KBM-7 (cell line): Measurements from ENCODE around the gene AXDND1.

Source experiments
- DNase-seq: peaks from one replicate; pipeline ENCODE4 v3.0.0-alpha.2; 2015
- in situ Hi-C: fragments of 300-500 bp; cut with MboI; formaldehyde crosslinking; loops from 2 replicates; pipeline ENCODE4 v1.14.3; 2020; ENCODE audit warnings: low sequenced_read_pairs, low pct_unique_long_range_greater_than_20kb, mixed read lengths

AXDND1 gene

GRCh38 chr1:179365342-179366092 is at the start of gene AXDND1:
Gene AXDND1 (plus strand): TSS chr1:179365971. CDS start chr1:179366510, 539 bp downstream.
- in situ Hi-C loops, result loop anchor here (25.0 kb wide), 1 partner anchor 278 kb away; the partner anchor contains the start of gene TOR3A

GRCh38 chr1:179318491-179318890 is 47.3 kb upstream of the AXDND1 start:
- DNase-seq, result peak; percentile 29

More at GRCh38 chr1:179365342-179366092, at the start of gene AXDND1:
- DNase-seq, result peak; percentile 94

GRCh38 chr1:179321533-179322216 is 44.1 kb upstream of the AXDND1 start:
- DNase-seq, result no peak
- in situ Hi-C loops, result no loop called here

More at GRCh38 chr1:179318491-179318890, 47.3 kb upstream of the AXDND1 start:
- in situ Hi-C loops, result no loop called here

GRCh38 chr1:179322557-179322956 is 43.2 kb upstream of the AXDND1 start:
- in situ Hi-C loops, result no loop called here

GRCh38 chr1:179323436-179323835 is 42.3 kb upstream of the AXDND1 start:
- in situ Hi-C loops, result no loop called here
- DNase-seq, result no peak

More at GRCh38 chr1:179322557-179322956, 43.2 kb upstream of the AXDND1 start:
- no peak for DNase-seq

- in situ Hi-C loops, result no loop called here
- no peak for DNase-seq
These were observed 39.9 kb upstream of the AXDND1 start for GRCh38 chr1:179325836-179326235.

- DNase-seq, result no peak
- in situ Hi-C loops, result no loop called here
These were observed 39.0 kb upstream of the AXDND1 start for GRCh38 chr1:179326746-179327145.

GRCh38 chr1:179327196-179327595 is 38.6 kb upstream of the AXDND1 start:
- no peak for DNase-seq
- in situ Hi-C loops, result no loop called here

- in situ Hi-C loops, result no loop called here
- peak; percentile 21 for DNase-seq
These were observed 38.1 kb upstream of the AXDND1 start for GRCh38 chr1:179327679-179328078.

GRCh38 chr1:179329862-179330261 is 35.9 kb upstream of the AXDND1 start:
- no peak for DNase-seq
- in situ Hi-C loops, result no loop called here

- in situ Hi-C loops, result no loop called here
- no peak for DNase-seq
These were observed 31.3 kb upstream of the AXDND1 start for GRCh38 chr1:179334440-179334839.

GRCh38 chr1:179337288-179337687 is 28.5 kb upstream of the AXDND1 start:
- DNase-seq, result no peak
- in situ Hi-C loops, result no loop called here

- in situ Hi-C loops, result no loop called here
- no peak for DNase-seq
These were observed 27.7 kb upstream of the AXDND1 start for GRCh38 chr1:179337942-179338560.

GRCh38 chr1:179340918-179341317 is 24.9 kb upstream of the AXDND1 start:
- DNase-seq, result no peak
- in situ Hi-C loops, result no loop called here

GRCh38 chr1:179341943-179342547 is 23.7 kb upstream of the AXDND1 start:
- in situ Hi-C loops, result no loop called here
- no peak for DNase-seq

- no peak for DNase-seq
- in situ Hi-C loops, result no loop called here
These were observed 22.9 kb upstream of the AXDND1 start for GRCh38 chr1:179342740-179343404.

- DNase-seq, result no peak
- in situ Hi-C loops, result loop anchor here (25.0 kb wide), 1 partner anchor 264 kb away; the partner anchor contains the start of gene TOR3A
These were observed 14.5 kb upstream of the AXDND1 start for GRCh38 chr1:179351281-179351680.

GRCh38 chr1:179352236-179352635 is 13.5 kb upstream of the AXDND1 start:
- in situ Hi-C loops, result loop anchor here (25.0 kb wide), 1 partner anchor 265 kb away; the partner anchor contains the start of gene TOR3A
- DNase-seq, result no peak

- in situ Hi-C loops, result loop anchor here (25.0 kb wide), 1 partner anchor 266 kb away; the partner anchor contains the start of gene TOR3A
- DNase-seq, result no peak
These were observed 12.2 kb upstream of the AXDND1 start for GRCh38 chr1:179353546-179353945.
